HG03135 (cell line): ENCODE measurements around the gene CTNND2.

Source experiments
- ATAC-seq: cut with Tn5 transposase; IDR thresholded peaks from one replicate; pipeline ENCODE4 v1.9.1; 2021; ENCODE audit warnings: mild to moderate bottlenecking, moderate library complexity; ENCODE audit not compliant: unreplicated experiment

Gene CTNND2

GRCh38 chr5:10969684-10970180 is 934.5 kb downstream of the CTNND2 start:
- ATAC-seq: no peak

- no peak for ATAC-seq
Measured at GRCh38 chr5:10964806-10965205, 939.4 kb downstream of the CTNND2 start.

GRCh38 chr5:10958728-10959127 is 945.5 kb downstream of the CTNND2 start:
- no peak for ATAC-seq

- no peak for ATAC-seq
Measured at GRCh38 chr5:10949856-10950630, 954.2 kb downstream of the CTNND2 start.

- ATAC-seq: no peak
Measured at GRCh38 chr5:10946050-10946449, 958.2 kb downstream of the CTNND2 start.

- no peak for ATAC-seq
Measured at GRCh38 chr5:10941900-10942299, 962.3 kb downstream of the CTNND2 start.

GRCh38 chr5:10936081-10936855 is 968.0 kb downstream of the CTNND2 start:
- no peak for ATAC-seq

- no peak for ATAC-seq
Measured at GRCh38 chr5:10935536-10935935, 968.7 kb downstream of the CTNND2 start.

- no peak for ATAC-seq
Measured at GRCh38 chr5:10934783-10935355, 969.4 kb downstream of the CTNND2 start.

GRCh38 chr5:10933121-10933520 is 971.1 kb downstream of the CTNND2 start:
- no peak for ATAC-seq

GRCh38 chr5:10932426-10932825 is 971.8 kb downstream of the CTNND2 start:
- ATAC-seq: no peak

GRCh38 chr5:10927608-10928007 is 976.6 kb downstream of the CTNND2 start:
- no peak for ATAC-seq

GRCh38 chr5:10923310-10923709 is 980.9 kb downstream of the CTNND2 start:
- ATAC-seq: no peak
